ENCODE measurements around the gene GPC6.

Gene GPC6

DNA sequence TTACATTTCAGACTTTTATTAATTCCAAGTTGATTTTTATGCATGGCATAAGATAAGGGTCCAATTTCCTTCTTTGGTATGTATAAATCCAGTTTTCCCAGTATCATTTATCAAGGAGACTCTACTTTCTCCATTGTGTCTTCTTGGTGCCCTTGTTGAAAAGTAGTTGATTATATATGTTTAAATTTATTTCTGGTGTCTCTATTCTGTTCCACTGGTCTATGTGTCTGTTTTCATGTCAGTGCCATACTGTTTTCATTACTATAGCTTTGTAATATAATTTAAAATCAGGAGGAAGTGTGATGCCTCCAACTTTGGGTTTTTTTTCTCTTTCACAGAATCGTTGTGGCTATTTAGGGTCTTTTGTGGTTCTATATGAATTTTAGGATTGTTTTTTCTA is 1019.9 kb downstream of the GPC6 start:
- in situ Hi-C loops (cut with MboI; ENCODE audit: low pct_unique_long_range_greater_than_20kb, low sequenced_read_pairs, unreplicated experiment): no loop called here
- TF ChIP-seq, protein P1, sequence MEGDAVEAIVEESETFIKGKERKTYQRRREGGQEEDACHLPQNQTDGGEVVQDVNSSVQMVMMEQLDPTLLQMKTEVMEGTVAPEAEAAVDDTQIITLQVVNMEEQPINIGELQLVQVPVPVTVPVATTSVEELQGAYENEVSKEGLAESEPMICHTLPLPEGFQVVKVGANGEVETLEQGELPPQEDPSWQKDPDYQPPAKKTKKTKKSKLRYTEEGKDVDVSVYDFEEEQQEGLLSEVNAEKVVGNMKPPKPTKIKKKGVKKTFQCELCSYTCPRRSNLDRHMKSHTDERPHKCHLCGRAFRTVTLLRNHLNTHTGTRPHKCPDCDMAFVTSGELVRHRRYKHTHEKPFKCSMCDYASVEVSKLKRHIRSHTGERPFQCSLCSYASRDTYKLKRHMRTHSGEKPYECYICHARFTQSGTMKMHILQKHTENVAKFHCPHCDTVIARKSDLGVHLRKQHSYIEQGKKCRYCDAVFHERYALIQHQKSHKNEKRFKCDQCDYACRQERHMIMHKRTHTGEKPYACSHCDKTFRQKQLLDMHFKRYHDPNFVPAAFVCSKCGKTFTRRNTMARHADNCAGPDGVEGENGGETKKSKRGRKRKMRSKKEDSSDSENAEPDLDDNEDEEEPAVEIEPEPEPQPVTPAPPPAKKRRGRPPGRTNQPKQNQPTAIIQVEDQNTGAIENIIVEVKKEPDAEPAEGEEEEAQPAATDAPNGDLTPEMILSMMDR (IDR thresholded peaks at IDR 0.05; ENCODE audit: extremely low read depth, insufficient read depth, missing control alignments): no peak
- DNase-seq (ENCODE audit: low spot score): no peak

DNA sequence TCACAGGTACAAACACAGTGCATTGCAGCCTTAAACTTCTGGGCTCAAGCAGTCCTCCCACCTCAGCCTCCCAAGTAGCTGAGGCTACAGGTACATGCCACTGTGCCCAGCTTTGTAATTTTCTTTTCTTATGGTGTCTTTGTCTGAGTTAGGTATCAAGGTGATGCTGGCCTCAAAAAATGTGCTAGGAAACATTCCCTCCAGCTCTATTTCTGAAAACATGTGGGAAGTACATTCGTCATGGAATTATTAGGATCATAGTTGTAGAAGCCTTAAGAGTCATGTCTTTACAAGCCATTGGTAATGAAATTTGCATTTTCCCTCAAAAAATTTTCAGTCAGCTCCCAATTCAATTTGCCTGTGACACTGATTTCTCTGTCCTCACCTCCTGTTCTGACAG is 1021.3 kb downstream of the GPC6 start:
- in situ Hi-C loops (cut with MboI; ENCODE audit: low pct_unique_long_range_greater_than_20kb, low sequenced_read_pairs, unreplicated experiment): no loop called here
- TF ChIP-seq, protein P1 (IDR thresholded peaks at IDR 0.05; ENCODE audit: extremely low read depth, insufficient read depth, missing control alignments): no peak
- no peak for DNase-seq (ENCODE audit: low spot score)

DNA sequence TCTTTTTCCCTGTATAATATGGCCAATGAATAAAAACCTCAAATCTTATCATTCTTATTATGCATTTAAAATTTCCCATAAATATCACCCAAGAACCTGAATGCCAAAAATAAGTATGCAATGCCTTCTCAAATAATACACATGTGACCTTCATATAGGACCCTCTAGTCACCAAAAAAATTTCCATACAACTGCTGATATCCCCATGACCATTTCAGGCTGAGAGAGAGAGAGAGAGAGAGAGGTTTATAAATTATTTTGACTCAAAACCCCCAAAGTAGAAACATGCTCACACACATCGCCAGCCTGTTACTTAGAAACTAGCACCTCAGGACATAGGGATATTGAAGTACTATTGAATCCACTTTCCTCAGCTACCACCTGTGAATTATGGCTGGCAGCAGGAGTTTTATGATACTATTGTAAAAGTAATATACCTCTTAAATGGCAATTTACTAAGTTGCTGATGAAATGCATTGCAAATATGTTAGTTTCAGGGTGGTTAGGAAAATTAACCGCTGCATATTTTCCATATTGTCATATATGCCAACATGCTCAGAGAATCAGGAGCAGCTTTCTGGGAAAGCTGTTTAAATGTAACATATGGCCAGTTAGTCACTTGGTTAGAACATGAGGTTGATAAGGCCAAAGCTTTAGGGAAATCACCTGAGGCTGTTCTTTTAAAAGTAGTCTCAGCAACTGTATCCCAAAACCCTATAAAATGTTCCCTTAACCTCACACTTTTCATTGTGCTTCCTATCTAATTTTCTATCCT is 1022.0 kb downstream of the GPC6 start:
- in situ Hi-C loops (cut with MboI; ENCODE audit: low pct_unique_long_range_greater_than_20kb, low sequenced_read_pairs, unreplicated experiment): no loop called here
- no peak for DNase-seq (ENCODE audit: low spot score)
- TF ChIP-seq, protein P1 (IDR thresholded peaks at IDR 0.05; ENCODE audit: extremely low read depth, insufficient read depth, missing control alignments): no peak

DNA sequence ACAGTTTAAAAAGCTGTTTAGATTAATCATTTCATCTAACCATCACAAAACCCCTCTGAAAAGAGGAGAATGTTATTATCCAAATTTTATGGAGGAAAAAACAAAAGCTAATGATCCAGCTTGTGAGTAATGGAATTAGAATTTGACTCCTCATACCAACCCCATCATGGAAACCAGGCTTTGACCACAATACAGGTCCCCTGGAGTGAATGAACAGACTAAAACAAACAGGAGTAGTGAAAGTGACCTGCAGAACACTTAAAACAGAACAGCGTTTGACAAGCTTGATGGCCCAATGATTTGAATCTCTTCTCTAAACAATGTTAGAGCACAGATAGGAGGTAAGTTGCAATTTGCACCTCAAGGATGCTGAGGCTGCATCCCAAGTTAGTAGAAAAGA is 1022.9 kb downstream of the GPC6 start:
- TF ChIP-seq, protein P1 (IDR thresholded peaks at IDR 0.05; ENCODE audit: extremely low read depth, insufficient read depth, missing control alignments): no peak
- no peak for DNase-seq (ENCODE audit: low spot score)
- in situ Hi-C loops (cut with MboI; ENCODE audit: low pct_unique_long_range_greater_than_20kb, low sequenced_read_pairs, unreplicated experiment): no loop called here

DNA sequence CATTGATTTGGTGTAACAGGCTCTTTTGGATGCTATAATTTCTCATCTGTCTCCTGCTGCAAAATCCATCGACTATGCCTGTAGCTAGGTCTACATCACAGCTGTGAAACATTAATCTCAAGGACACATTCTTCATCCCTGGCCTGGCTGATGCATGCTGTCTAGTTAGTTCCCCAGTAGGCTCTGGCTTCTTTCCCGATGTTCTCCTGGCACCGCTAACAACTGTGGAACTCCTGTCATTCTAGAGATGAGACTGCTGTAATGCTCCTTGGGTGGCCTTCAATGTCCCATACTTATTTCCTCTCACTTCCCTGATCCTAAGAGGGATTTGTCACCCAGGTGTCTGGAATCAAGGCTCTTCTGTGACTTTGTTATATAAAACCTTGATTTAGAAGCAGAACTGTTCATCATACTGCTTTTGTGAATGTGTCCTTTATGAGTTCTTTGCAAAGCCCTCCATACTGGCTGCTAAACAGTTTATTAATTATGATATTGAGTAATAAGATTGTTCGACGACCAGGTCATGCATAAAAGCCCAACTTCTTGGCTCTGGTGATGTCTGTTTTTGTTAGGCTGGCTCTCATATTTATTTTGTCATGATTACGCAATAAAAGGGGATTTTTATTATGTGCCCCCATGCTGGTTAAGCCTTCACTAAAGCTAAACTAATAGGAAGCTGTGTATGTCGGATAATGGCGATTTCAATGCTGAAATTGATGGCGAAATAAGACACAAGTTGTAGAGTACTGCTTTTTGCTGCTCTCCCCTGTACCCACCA is 1025.4 kb downstream of the GPC6 start:
- TF ChIP-seq, protein P1 (IDR thresholded peaks at IDR 0.05; ENCODE audit: extremely low read depth, insufficient read depth, missing control alignments): no peak
- in situ Hi-C loops (cut with MboI; ENCODE audit: low pct_unique_long_range_greater_than_20kb, low sequenced_read_pairs, unreplicated experiment): no loop called here
- DNase-seq (ENCODE audit: low spot score): no peak

DNA sequence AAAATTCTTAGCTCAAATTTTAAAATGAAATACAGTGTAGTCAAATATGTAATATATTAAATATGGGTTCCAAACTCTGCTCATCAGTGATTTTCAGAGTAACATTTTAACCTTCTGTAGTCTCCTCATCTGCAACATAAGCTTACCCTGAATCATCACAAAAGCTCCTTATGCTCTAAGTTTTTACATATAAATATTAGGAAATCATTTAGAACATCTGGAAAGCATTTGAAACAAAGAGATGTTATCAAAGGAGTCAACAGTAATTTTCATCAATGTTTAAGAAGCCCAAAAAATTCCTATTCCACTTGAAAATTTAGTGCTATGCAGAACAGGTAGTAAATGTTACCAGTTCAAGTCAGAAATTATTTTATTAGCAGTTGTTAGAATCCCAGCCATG is 1028.1 kb downstream of the GPC6 start:
- TF ChIP-seq, protein P1 (IDR thresholded peaks at IDR 0.05; ENCODE audit: extremely low read depth, insufficient read depth, missing control alignments): no peak
- DNase-seq (ENCODE audit: low spot score): no peak
- in situ Hi-C loops (cut with MboI; ENCODE audit: low pct_unique_long_range_greater_than_20kb, low sequenced_read_pairs, unreplicated experiment): no loop called here
